Measurements from ENCODE around the gene ATP6V1E1. TPM values are rescaled to one million over a fixed set of nuclear protein-coding genes. Genes with fewer than 3 reads are reported as not detected.

The ATP6V1E1 gene
- total RNA-seq, 1 experiment from 2014 or later, result 215 TPM

Other genes with a start within 250 kb of the ATP6V1E1 start
- not detected in 2 replicates for gene SLC25A18, start 65.3 kb downstream of the ATP6V1E1 start, total RNA-seq (2014; rRNA removed; shearing (Covaris generic))
- gene BCL2L13, start 10.0 kb upstream of the ATP6V1E1 start, total RNA-seq (2014; rRNA removed; shearing (Covaris generic)), result 55.9 and 81.8 TPM in 2 replicates
- 27.0 and 47.4 TPM in 2 replicates for gene BID, start 145.7 kb upstream of the ATP6V1E1 start, total RNA-seq (2014; rRNA removed; shearing (Covaris generic))